OCI-LY1 (cell line): ENCODE results near the gene MAN1A1.

Experiments
- H2AFZ ChIP-seq: fragments of 200-600 bp; sonication (generic), shearing (Covaris generic); 2 replicates; pipeline ENCODE4 v1.6.0; 2014; ENCODE audit warnings: antibody characterized with exemption, mild to moderate bottlenecking, low read length
- H3F3A ChIP-seq: fragments of 200-600 bp; sonication (generic), shearing (Covaris generic); 2 replicates; pipeline ENCODE4 v1.6.0; 2014; ENCODE audit warnings: mild to moderate bottlenecking, antibody characterized with exemption, low read length, moderate library complexity; ENCODE audit not compliant: insufficient read depth
- H3K27ac ChIP-seq: fragments of 200-600 bp; sonication (generic); 2 replicates; pipeline ENCODE4 v1.5.1; 2014; ENCODE audit warnings: low read length, mixed run types, mild to moderate bottlenecking, low read depth; ENCODE audit not compliant: poor library complexity, severe bottlenecking
- H3K27me3 ChIP-seq: fragments of 200-600 bp; sonication (generic); 2 replicates; pipeline ENCODE4 v1.6.0; 2014; ENCODE audit warnings: antibody characterized with exemption, mild to moderate bottlenecking, low read length, moderate library complexity; ENCODE audit not compliant: insufficient read depth
- H3K36me3 ChIP-seq: fragments of 200-600 bp; sonication (generic); 2 replicates; pipeline ENCODE4 v1.6.1; 2014; ENCODE audit warnings: mild to moderate bottlenecking, antibody characterized with exemption, low read length, moderate library complexity, mixed read lengths; ENCODE audit not compliant: insufficient read depth
- H3K4me1 ChIP-seq: fragments of 200-600 bp; sonication (generic); 2 replicates; pipeline ENCODE4 v1.5.1; 2014; ENCODE audit warnings: mild to moderate bottlenecking, low read length, moderate library complexity; ENCODE audit not compliant: insufficient read depth, severe bottlenecking
- H3K4me2 ChIP-seq: fragments of 200-600 bp; sonication (generic), shearing (Covaris generic); 2 replicates; pipeline ENCODE4 v1.6.1; 2014; ENCODE audit warnings: low read length
- H3K4me3 ChIP-seq: fragments of 200-600 bp; sonication (generic); 2 replicates; pipeline ENCODE4 v1.5.1; 2014; ENCODE audit warnings: low read length, low read depth, mild to moderate bottlenecking, mixed read lengths; ENCODE audit not compliant: poor library complexity, severe bottlenecking
- H3K79me2 ChIP-seq: fragments of 200-600 bp; shearing (Covaris generic); 2 replicates; pipeline ENCODE4 v1.6.1; 2016; ENCODE audit warnings: mixed run types, low read length, mixed read lengths; ENCODE audit not compliant: insufficient read depth
- H3K9ac ChIP-seq: fragments of 200-600 bp; sonication (generic), shearing (Covaris generic); 2 replicates; pipeline ENCODE4 v1.6.1; 2014; ENCODE audit warnings: mild to moderate bottlenecking, low read length, mixed read lengths
- H3K9me2 ChIP-seq: fragments of 200-600 bp; sonication (generic), shearing (Covaris generic); 2 replicates; pipeline ENCODE4 v1.6.1; 2014; ENCODE audit warnings: low read depth, mild to moderate bottlenecking, low read length, mixed read lengths
- H3K9me3 ChIP-seq: fragments of 200-600 bp; shearing (Covaris generic); 2 replicates; pipeline ENCODE4 v1.6.1; 2014; ENCODE audit warnings: low read length, mixed read lengths
- H4K20me1 ChIP-seq: fragments of 200-600 bp; sonication (generic), shearing (Covaris generic); 2 replicates; pipeline ENCODE4 v1.6.0; 2016; ENCODE audit warnings: mild to moderate bottlenecking, low read length; ENCODE audit not compliant: insufficient read depth
- CTCF ChIP-seq: fragments of 200-600 bp; sonication (generic), shearing (Covaris generic); IDR thresholded peaks from 2 replicates; pipeline ENCODE4 v1.5.1; 2017; ENCODE audit warnings: mild to moderate bottlenecking, antibody characterized with exemption, low read length, moderate library complexity, mixed read lengths
- EZH2 ChIP-seq: fragments of 200-600 bp; sonication (generic), shearing (Covaris generic); IDR thresholded peaks from 2 replicates; pipeline ENCODE4 v1.8.0; 2017; ENCODE audit warnings: borderline replicate concordance, mixed run types, mild to moderate bottlenecking, antibody characterized with exemption, low read length, moderate library complexity, mixed read lengths

The MAN1A1 gene

GRCh38 chr6:119334535-119335264, 14.9 kb downstream of the MAN1A1 start:
- no peak for TF ChIP-seq EZH2
- TF ChIP-seq CTCF: no peak
- H3K36me3 ChIP-seq: 0 out of 2 replicates have a peak, but pooled peaks cover 3% of the 10 kb centered on the region
- no peak overlapping the region for H3K9ac ChIP-seq
- H3K4me1 ChIP-seq: peaks cover 70% of the 10 kb centered on the region
- no peaks in the 10 kb centered on the region for H3K79me2 ChIP-seq
- H3K9me3 ChIP-seq: no peaks in the 10 kb centered on the region
- H3K9me2 ChIP-seq: no peaks in the 10 kb centered on the region
- no peak overlapping the region for H2AFZ ChIP-seq
- no peaks in the 10 kb centered on the region for H3F3A ChIP-seq
- H3K27me3 ChIP-seq: no peaks in the 10 kb centered on the region
- H4K20me1 ChIP-seq: no peaks in the 10 kb centered on the region
- no peak overlapping the region for H3K4me3 ChIP-seq
- H3K27ac ChIP-seq: peak overlapping the region; percentile 34
- no peak overlapping the region for H3K4me2 ChIP-seq

- Histone ChIP-seq H3F3A (no peaks in the 10 kb centered on the region), H3K4me1 (peaks cover 72% of the 10 kb centered on the region), H3K9me2 (no peaks in the 10 kb centered on the region), H4K20me1 (no peaks in the 10 kb centered on the region), H3K27ac (no peak overlapping the region), H3K9me3 (no peaks in the 10 kb centered on the region), H3K79me2 (no peaks in the 10 kb centered on the region), H3K9ac (no peak overlapping the region), H3K36me3 (0 out of 2 replicates have a peak, but pooled peaks cover 3% of the 10 kb centered on the region), H2AFZ (no peak overlapping the region), H3K27me3 (no peaks in the 10 kb centered on the region), H3K4me2 (no peak overlapping the region), H3K4me3 (no peak overlapping the region)
- TF ChIP-seq CTCF: peak; percentile 61
- no peak for TF ChIP-seq EZH2
Observed at GRCh38 chr6:119333707-119334295, 15.8 kb downstream of the MAN1A1 start.

- H3K27me3 ChIP-seq: no peaks in the 10 kb centered on the region
- no peak overlapping the region for H3K4me3 ChIP-seq
- H2AFZ ChIP-seq: no peak overlapping the region
- no peaks in the 10 kb centered on the region for H3F3A ChIP-seq
- no peak overlapping the region for H3K27ac ChIP-seq
- H3K4me1 ChIP-seq: peaks cover 72% of the 10 kb centered on the region
- no peaks in the 10 kb centered on the region for H3K79me2 ChIP-seq
- H3K36me3 ChIP-seq: 0 out of 2 replicates have a peak, but pooled peaks cover 3% of the 10 kb centered on the region
- TF ChIP-seq CTCF (no peak), EZH2 (no peak)
- H3K9ac ChIP-seq: no peak overlapping the region
- H3K4me2 ChIP-seq: no peak overlapping the region
- H3K9me2 ChIP-seq: no peaks in the 10 kb centered on the region
- H4K20me1 ChIP-seq: no peaks in the 10 kb centered on the region
- H3K9me3 ChIP-seq: no peaks in the 10 kb centered on the region
Observed at GRCh38 chr6:119333063-119333609, 16.4 kb downstream of the MAN1A1 start.
